Measurements from ENCODE around the gene SLC11A1.

Gene SLC11A1

DNA sequence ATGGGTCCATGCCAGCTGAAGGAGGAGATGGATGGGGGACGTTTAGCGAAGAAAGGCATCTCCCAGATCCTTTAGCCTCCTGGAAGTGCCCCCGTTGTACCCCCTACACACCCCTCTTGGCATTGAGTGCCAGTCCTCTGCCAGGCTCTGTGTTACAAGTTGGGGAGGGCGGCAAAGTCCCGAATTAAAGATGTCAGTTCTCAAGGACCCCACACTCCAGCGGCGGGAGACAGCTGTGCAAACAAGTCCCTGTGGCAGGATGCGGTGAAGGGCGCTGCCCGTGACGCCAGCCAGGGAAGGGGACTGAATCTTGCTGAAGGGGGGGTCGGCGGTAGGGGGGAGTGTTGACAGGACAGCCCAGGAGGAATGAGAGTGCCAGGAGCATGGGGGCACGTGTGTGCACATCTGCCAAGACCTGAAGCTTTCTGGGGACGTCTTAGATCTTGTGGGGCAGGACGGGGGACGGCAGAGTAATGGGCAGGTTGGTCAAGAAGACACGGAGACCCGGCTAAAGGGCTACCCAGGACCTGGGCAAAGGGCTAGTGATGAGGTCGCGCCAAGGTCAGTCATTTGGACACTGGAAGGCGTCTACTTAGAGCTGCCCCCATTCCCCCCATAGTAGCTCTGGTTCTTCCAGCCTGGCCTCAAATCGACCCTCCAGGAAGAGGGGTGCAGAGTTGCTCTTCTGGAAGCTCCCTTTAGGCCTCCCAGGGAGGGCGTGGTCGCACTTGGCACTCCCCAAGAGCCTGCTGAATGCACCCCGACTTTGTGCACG is 14.8 kb downstream of the SLC11A1 start:
- H3K4me3 ChIP-seq (ENCODE audit: insufficient read depth in 1 of 2, low read depth in 1 of 2, low read length in 2 of 2) = peak overlapping the region; percentile 69 to 84
- H3K9ac ChIP-seq (ENCODE audit: low read length) = peak overlapping the region; percentile 93
- H2BK15ac ChIP-seq (ENCODE audit: low read depth, poor library complexity, severe bottlenecking) = peak overlapping the region; percentile 44
- peak overlapping the region; percentile 98 for H3K27ac ChIP-seq (ENCODE audit: low read length, poor library complexity, severe bottlenecking)
- H3K18ac ChIP-seq (ENCODE audit: low read depth in 1 of 2, low read length in 2 of 2) = peak overlapping the region; percentile 92 to 97
- no peaks in the 10 kb centered on the region for H3K27me3 ChIP-seq (ENCODE audit: control insufficient read depth in 1 of 2, insufficient read depth in 1 of 2, low read length in 2 of 2)
- peak; percentile 79 for DNase-seq
- no peaks in the 10 kb centered on the region for H3K9me3 ChIP-seq (ENCODE audit: control insufficient read depth, low read length)
- H3K79me1 ChIP-seq (replicated peaks; ENCODE audit: low read length, poor library complexity, severe bottlenecking) = no peaks in the 10 kb centered on the region
- peak overlapping the region; percentile 85 for H4K91ac ChIP-seq (ENCODE audit: low read length)
- 1% methylated on average over 24 of the region's 27 CpGs for WGBS
- peak overlapping the region; percentile 71 for H2AK5ac ChIP-seq (ENCODE audit: low read length, severe bottlenecking)
- H3K4me1 ChIP-seq (ENCODE audit: control insufficient read depth, insufficient read depth, low read depth, low read length) = peaks cover 47% of the 10 kb centered on the region
- peak overlapping the region in 1 of 2 experiments; percentile 57 for H3K14ac ChIP-seq (ENCODE audit: low read length in 2 of 2)
- H2AFZ ChIP-seq (ENCODE audit: low read depth, low read length) = peak overlapping the region; percentile 63
- peak overlapping the region; percentile 93 for H2BK5ac ChIP-seq (ENCODE audit: low read depth, low read length, poor library complexity, severe bottlenecking)
- H4K8ac ChIP-seq (ENCODE audit: low read length) = peak overlapping the region; percentile 89
- peak overlapping the region; percentile 60 for H3K4me2 ChIP-seq (ENCODE audit: low read length, poor library complexity, severe bottlenecking)
- peak overlapping the region; percentile 90 to 93 for H3K4ac ChIP-seq (ENCODE audit: low read depth in 1 of 2, low read length in 2 of 2)
- peak overlapping the region; percentile 20 to 95 for H2BK12ac ChIP-seq (ENCODE audit: low read length in 2 of 2)
- peak overlapping the region in 1 of 2 experiments; percentile 60 for H3K23ac ChIP-seq (ENCODE audit: low read length in 2 of 2)
- peak overlapping the region; percentile 99 for H2BK120ac ChIP-seq (ENCODE audit: low read depth, low read length)
- H3K36me3 ChIP-seq (ENCODE audit: control insufficient read depth in 1 of 2, insufficient read depth in 2 of 2, low read depth in 1 of 2, low read length in 2 of 2) = peaks cover 0 to 6% of the 10 kb centered on the region in 2 experiments

DNA sequence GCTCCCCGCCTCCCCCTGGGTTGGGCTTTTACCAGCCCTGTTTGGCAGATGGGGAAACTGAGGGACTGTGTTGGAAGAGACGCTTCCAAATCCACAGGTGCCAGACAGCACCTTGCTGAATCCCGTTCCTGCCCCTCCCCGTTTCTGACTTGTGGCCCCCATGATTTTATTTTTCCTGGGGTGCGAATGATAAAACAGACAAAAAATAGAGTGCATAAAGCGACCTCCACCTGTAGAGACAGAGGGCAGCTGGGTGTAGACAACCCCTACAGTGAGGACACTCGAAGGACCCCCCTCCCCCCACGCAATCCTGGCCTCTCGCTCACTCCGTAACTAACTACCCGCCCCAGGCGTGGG is 15.4 kb downstream of the SLC11A1 start:
- H3K27me3 ChIP-seq (ENCODE audit: control insufficient read depth in 1 of 2, insufficient read depth in 1 of 2, low read length in 2 of 2) = no peaks in the 10 kb centered on the region
- peak overlapping the region; percentile 99 for H2BK120ac ChIP-seq (ENCODE audit: low read depth, low read length)
- no peak for DNase-seq
- H2AK5ac ChIP-seq (ENCODE audit: low read length, severe bottlenecking) = peak overlapping the region; percentile 71
- H2BK12ac ChIP-seq (ENCODE audit: low read length in 2 of 2) = peak overlapping the region; percentile 20 to 95
- H3K9ac ChIP-seq (ENCODE audit: low read length) = peak overlapping the region; percentile 93
- no peaks in the 10 kb centered on the region for H3K9me3 ChIP-seq (ENCODE audit: control insufficient read depth, low read length)
- H3K14ac ChIP-seq (ENCODE audit: low read length in 2 of 2) = peak overlapping the region in 1 of 2 experiments; percentile 57
- H3K4me3 ChIP-seq (ENCODE audit: insufficient read depth in 1 of 2, low read depth in 1 of 2, low read length in 2 of 2) = peak overlapping the region in 1 of 2 experiments; percentile 84
- peak overlapping the region; percentile 85 for H4K91ac ChIP-seq (ENCODE audit: low read length)
- peak overlapping the region; percentile 90 for H4K8ac ChIP-seq (ENCODE audit: low read length)
- H3K4ac ChIP-seq (ENCODE audit: low read depth in 1 of 2, low read length in 2 of 2) = peak overlapping the region; percentile 24 to 93
- H2BK15ac ChIP-seq (ENCODE audit: low read depth, poor library complexity, severe bottlenecking) = peak overlapping the region; percentile 57
- peak overlapping the region; percentile 60 for H3K4me2 ChIP-seq (ENCODE audit: low read length, poor library complexity, severe bottlenecking)
- no peak overlapping the region for H2BK5ac ChIP-seq (ENCODE audit: low read depth, low read length, poor library complexity, severe bottlenecking)
- peak overlapping the region; percentile 98 for H3K27ac ChIP-seq (ENCODE audit: low read length, poor library complexity, severe bottlenecking)
- H3K36me3 ChIP-seq (ENCODE audit: control insufficient read depth in 1 of 2, insufficient read depth in 2 of 2, low read depth in 1 of 2, low read length in 2 of 2) = peaks cover 5 to 11% of the 10 kb centered on the region in 2 experiments
- 5% methylated on average over 4 of the region's 12 CpGs for WGBS
- peak overlapping the region; percentile 93 to 97 for H3K18ac ChIP-seq (ENCODE audit: low read depth in 1 of 2, low read length in 2 of 2)
- peak overlapping the region in 1 of 2 experiments; percentile 98 for H3K23ac ChIP-seq (ENCODE audit: low read length in 2 of 2)
- H3K4me1 ChIP-seq (ENCODE audit: control insufficient read depth, insufficient read depth, low read depth, low read length) = peaks cover 50% of the 10 kb centered on the region
- peaks cover 4% of the 10 kb centered on the region for H3K79me1 ChIP-seq (replicated peaks; ENCODE audit: low read length, poor library complexity, severe bottlenecking)
- H2AFZ ChIP-seq (ENCODE audit: low read depth, low read length) = no peak overlapping the region

DNA sequence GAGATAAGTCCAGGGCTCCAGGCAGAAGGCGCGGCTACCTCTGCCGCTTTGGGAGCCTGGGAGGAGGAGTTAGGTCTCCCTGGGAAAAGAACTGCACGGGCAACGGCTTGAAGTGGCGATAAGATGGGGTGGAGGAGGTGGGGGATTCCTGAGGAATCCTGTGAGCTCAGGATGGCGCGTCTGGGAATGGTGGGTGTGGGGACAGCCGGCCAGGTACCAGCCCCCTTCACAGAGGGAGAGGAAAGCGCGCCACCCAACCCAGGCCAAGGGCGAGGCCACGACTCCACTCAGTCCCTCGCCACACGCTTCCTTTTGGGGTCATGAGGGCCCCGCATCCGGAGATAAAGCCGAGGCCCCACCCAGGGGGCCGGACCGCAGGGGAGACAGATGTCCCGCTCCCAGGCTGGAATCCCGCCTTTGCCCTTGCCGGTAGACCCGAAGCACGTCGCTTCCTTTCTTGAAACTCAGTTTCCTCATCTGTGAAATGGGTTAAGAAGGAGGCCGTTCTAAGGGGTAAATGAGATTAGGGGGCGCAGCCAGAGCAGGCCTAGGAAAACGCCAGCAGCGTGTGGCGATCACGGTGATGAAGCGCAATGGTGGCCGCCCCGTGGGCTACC is 15.9 kb downstream of the SLC11A1 start:
- H3K27ac ChIP-seq (ENCODE audit: low read length, poor library complexity, severe bottlenecking) = peak overlapping the region; percentile 98
- peak overlapping the region; percentile 3 to 87 for H3K4ac ChIP-seq (ENCODE audit: low read depth in 1 of 2, low read length in 2 of 2)
- peak; percentile 91 for DNase-seq
- peak overlapping the region; percentile 75 for H2BK15ac ChIP-seq (ENCODE audit: low read depth, poor library complexity, severe bottlenecking)
- peaks cover 8% of the 10 kb centered on the region for H3K79me1 ChIP-seq (replicated peaks; ENCODE audit: low read length, poor library complexity, severe bottlenecking)
- H4K91ac ChIP-seq (ENCODE audit: low read length) = peak overlapping the region; percentile 53
- H3K36me3 ChIP-seq (ENCODE audit: control insufficient read depth in 1 of 2, insufficient read depth in 2 of 2, low read depth in 1 of 2, low read length in 2 of 2) = peaks cover 10 to 16% of the 10 kb centered on the region in 2 experiments
- peak overlapping the region; percentile 93 for H3K9ac ChIP-seq (ENCODE audit: low read length)
- no peak overlapping the region for H2BK5ac ChIP-seq (ENCODE audit: low read depth, low read length, poor library complexity, severe bottlenecking)
- peak overlapping the region; percentile 90 for H4K8ac ChIP-seq (ENCODE audit: low read length)
- peak overlapping the region; percentile 99 for H2BK120ac ChIP-seq (ENCODE audit: low read depth, low read length)
- H3K18ac ChIP-seq (ENCODE audit: low read depth in 1 of 2, low read length in 2 of 2) = peak overlapping the region; percentile 93 to 97
- peak overlapping the region; percentile 1 to 98 for H3K23ac ChIP-seq (ENCODE audit: low read length in 2 of 2)
- under 1% methylated on average over 33 of the region's 35 CpGs for WGBS
- no peak overlapping the region for H2AFZ ChIP-seq (ENCODE audit: low read depth, low read length)
- H2AK5ac ChIP-seq (ENCODE audit: low read length, severe bottlenecking) = peak overlapping the region; percentile 72
- peak overlapping the region; percentile 84 to 85 for H3K4me3 ChIP-seq (ENCODE audit: insufficient read depth in 1 of 2, low read depth in 1 of 2, low read length in 2 of 2)
- no peaks in the 10 kb centered on the region for H3K27me3 ChIP-seq (ENCODE audit: control insufficient read depth in 1 of 2, insufficient read depth in 1 of 2, low read length in 2 of 2)
- H3K9me3 ChIP-seq (ENCODE audit: control insufficient read depth, low read length) = no peaks in the 10 kb centered on the region
- peak overlapping the region in 1 of 2 experiments; percentile 11 for H3K14ac ChIP-seq (ENCODE audit: low read length in 2 of 2)
- peak overlapping the region; percentile 60 for H3K4me2 ChIP-seq (ENCODE audit: low read length, poor library complexity, severe bottlenecking)
- H3K4me1 ChIP-seq (ENCODE audit: control insufficient read depth, insufficient read depth, low read depth, low read length) = peaks cover 54% of the 10 kb centered on the region
- H2BK12ac ChIP-seq (ENCODE audit: low read length in 2 of 2) = peak overlapping the region; percentile 15 to 95
